HG02571 (cell line): ENCODE data around the gene OLFML3.

Source experiments
- ATAC-seq: cut with Tn5 transposase; IDR thresholded peaks from one replicate; pipeline ENCODE4 v1.9.1; 2021; ENCODE audit warnings: mild to moderate bottlenecking, moderate library complexity; ENCODE audit not compliant: unreplicated experiment

OLFML3 gene, protein sequence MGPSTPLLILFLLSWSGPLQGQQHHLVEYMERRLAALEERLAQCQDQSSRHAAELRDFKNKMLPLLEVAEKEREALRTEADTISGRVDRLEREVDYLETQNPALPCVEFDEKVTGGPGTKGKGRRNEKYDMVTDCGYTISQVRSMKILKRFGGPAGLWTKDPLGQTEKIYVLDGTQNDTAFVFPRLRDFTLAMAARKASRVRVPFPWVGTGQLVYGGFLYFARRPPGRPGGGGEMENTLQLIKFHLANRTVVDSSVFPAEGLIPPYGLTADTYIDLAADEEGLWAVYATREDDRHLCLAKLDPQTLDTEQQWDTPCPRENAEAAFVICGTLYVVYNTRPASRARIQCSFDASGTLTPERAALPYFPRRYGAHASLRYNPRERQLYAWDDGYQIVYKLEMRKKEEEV

DNA sequence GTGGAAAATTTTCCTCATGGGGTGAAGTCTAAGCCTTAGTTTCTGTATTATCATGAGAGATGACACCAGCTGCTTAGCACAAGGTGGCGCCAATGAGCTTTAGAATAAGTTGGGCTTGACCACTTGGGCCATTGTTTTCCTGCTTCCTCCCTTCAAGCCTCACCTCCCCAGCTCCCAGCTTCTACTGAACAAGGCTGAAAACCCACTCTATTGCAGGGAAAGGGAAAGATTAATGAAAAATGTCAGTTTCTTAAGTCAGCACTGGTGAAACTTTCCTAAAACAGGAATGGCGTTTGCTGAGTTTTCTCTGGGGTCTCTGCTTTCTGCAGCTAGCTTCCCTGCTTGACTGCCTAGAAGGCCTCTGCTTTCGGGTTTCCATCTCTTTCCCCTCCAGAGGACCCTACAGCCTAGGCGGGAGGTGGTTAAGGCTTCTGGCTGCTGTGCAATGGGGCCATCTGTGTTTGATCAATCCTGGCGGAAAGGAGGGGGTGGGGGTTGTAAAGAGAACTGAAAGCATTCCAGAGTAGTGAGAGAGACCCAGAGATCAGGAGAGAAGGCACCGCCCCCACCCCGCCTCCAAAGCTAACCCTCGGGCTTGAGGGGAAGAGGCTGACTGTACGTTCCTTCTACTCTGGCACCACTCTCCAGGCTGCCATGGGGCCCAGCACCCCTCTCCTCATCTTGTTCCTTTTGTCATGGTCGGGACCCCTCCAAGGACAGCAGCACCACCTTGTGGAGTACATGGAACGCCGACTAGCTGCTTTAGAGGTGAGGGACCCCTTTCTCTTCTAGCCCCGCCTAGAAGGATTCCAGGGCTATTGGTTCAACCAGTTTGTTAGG, at the start of gene OLFML3:
Gene OLFML3 (plus strand): TSS at position 612 of the 840 bp plus-strand sequence. CDS start 43 bp downstream, at position 655.
- no peak for ATAC-seq

- ATAC-seq = peak; percentile 28
Measured at GRCh38 chr1:113929750-113930498, 49.4 kb upstream of the OLFML3 start.

DNA sequence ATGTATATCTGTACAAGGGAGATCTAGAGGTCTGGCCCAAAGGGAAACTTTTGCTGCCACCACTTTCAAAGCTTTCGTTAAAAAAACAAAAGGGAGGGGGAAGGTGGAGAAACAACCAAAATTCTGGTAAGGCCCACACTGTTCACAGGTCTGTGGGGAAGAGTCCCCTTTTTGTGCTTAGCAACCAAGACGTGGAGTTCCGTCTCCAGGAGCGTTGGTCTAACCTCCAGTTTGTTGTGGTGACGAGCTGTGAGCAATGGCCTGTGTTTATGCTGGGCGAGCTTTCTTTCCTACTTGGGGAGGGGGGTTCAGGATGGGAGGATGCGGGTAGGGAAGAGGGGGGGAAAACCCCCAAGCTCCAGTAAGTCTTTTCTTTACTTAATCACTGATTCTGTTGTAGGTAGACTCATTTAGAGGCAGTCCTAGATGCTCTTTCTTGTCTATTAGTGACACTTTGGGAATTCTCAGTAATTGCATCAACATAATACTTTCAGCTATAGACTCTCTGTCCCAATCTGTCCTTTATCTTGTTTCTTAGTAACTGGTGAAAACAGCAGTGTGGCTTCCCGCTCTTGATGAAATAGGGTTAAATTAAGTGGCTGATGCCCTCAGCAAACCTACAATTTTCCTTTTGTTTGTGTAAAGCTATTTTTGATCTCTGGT, 48.6 kb upstream of the OLFML3 start:
- ATAC-seq = peak; percentile 27

GRCh38 chr1:113931451-113931851, 47.8 kb upstream of the OLFML3 start:
- no peak for ATAC-seq

DNA sequence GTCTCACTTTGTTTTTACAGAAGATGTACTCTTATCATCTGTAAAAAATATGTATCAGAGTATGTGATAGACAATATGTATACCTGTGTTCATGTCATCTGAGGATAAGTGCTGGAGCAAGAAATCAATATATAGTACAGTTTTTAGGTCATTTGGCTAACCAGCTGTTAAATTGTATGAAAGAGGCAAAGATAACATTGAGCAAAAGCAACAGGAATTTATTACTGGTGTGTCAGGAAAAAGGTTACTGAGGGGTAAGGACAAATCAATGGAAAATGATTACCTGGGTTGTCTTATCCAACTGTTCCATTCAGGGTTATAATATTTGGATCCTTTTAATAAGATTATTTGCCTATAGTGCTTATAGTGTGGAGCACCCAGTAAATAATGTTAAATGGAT, 45.3 kb upstream of the OLFML3 start:
- no peak for ATAC-seq

GRCh38 chr1:113934511-113935055, 44.7 kb upstream of the OLFML3 start:
- ATAC-seq = no peak

- no peak for ATAC-seq
Measured at GRCh38 chr1:113935176-113935575, 44.1 kb upstream of the OLFML3 start.

DNA sequence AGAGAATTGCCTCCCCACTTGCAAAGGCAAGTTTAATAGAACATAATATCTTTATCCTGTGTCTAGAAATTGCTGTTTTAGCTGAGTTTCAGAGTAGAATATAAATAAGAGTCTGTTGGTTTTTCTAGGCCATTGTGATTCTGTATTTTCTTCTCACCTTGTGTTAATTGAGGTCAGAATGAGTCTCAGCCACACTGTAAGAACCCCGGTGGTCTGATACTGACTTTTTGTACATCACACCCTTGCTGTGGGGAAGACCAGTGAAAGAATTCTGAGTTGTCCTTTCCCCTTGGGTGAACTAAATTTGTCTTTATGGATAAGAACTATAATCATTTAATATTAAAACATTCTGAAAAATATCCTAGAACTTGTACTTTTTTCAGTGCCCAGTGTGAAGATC, 43.3 kb upstream of the OLFML3 start:
- ATAC-seq = no peak

GRCh38 chr1:113937146-113937545, 42.1 kb upstream of the OLFML3 start:
- ATAC-seq = no peak

DNA sequence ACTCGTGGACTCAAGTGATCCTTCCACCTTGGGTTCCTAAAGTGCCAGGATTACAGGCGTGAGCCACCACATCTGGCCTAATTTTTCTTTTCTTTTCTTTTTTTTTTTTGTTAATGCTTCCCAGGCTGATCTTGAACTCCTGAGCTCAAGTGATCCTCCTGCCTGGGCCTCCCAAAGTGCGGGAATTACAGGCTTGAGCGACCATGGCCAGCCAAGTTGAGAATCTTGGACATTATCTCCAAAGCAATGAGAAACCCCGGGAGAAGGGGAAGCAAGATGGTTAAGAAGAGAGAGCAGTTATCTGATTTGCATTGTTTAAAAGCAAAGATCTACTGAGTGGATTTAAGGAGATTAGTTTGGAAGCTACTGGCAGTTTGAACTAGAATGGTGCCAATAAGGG, 41.1 kb upstream of the OLFML3 start:
- ATAC-seq = no peak

DNA sequence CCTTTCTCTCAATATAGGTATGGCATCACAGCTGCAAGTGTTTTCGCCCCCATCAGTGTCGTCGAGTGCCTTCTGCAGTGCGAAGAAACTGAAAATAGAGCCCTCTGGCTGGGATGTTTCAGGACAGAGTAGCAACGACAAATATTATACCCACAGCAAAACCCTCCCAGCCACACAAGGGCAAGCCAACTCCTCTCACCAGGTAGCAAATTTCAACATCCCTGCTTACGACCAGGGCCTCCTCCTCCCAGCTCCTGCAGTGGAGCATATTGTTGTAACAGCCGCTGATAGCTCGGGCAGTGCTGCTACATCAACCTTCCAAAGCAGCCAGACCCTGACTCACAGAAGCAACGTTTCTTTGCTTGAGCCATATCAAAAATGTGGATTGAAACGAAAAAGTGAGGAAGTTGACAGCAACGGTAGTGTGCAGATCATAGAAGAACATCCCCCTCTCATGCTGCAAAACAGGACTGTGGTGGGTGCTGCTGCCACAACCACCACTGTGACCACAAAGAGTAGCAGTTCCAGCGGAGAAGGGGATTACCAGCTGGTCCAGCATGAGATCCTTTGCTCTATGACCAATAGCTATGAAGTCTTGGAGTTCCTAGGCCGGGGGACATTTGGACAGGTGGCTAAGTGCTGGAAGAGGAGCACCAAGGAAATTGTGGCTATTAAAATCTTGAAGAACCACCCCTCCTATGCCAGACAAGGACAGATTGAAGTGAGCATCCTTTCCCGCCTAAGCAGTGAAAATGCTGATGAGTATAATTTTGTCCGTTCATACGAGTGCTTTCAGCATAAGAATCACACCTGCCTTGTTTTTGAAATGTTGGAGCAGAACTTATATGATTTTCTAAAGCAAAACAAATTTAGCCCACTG, 38.7 kb upstream of the OLFML3 start:
- ATAC-seq = no peak

GRCh38 chr1:113941245-113941559, 38.1 kb upstream of the OLFML3 start:
- no peak for ATAC-seq

GRCh38 chr1:113942527-113942926, 36.7 kb upstream of the OLFML3 start:
- ATAC-seq = no peak

DNA sequence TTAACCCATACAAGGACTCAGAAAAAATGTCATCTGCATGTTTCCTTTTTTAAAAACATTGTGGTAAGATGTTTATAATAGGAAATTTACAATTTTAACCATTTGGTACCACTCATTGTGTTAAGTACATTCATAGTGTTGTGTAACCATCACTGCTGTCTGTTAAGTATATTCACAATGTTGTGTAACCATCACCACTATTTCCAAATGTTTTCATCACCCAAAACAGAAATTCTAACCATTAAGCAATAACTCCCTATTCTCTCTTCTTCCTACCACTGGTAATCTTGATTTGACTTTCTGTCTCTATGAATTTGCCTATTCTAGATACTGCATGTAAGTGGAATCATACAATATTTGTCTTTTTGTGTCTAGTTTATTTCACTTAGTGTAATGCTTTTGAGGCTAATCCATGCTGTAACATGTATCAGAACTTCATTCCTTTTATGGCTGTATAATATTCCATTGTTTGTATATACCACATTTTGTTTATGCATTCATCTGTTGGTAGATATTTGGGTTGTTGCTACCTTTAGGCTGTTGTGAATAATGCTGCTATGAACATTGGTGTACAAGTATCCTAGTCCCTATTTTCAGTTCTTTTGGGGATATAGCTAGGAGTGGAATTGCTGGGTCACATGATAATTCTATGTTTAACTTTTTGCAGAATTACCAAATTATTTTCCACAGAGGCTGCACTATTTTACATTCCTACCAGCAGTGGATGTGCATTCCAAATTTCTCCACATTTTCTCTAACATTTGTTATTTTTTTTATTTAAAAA, 36.1 kb upstream of the OLFML3 start:
- ATAC-seq = no peak

GRCh38 chr1:113945329-113945728, 33.9 kb upstream of the OLFML3 start:
- no peak for ATAC-seq

GRCh38 chr1:113946112-113946511, 33.2 kb upstream of the OLFML3 start:
- no peak for ATAC-seq

- no peak for ATAC-seq
Measured at GRCh38 chr1:113946678-113947387, 32.4 kb upstream of the OLFML3 start.

- no peak for ATAC-seq
Measured at GRCh38 chr1:113947388-113948107, 31.7 kb upstream of the OLFML3 start.
